Stimulated activated naive CD4-positive, alpha-beta T cell (primary cell): ENCODE data around the gene PM20D2.
A peak's percentile ranks its signal among the peaks of the same experiment; 100 is the strongest.

Experiments used
- DNase-seq, 6 experiments: peaks; one replicate each; lab custom pipeline; 2025; lab: John Stamatoyannopoulos, UW

Gene PM20D2

GRCh38 chr6:89145091-89145955 lies 532 bp upstream of the PM20D2 start:
- DNase-seq, result peak in 4 of 6 experiments; percentile 20 to 67 (median 60)

- peak in 3 of 6 experiments; percentile 2 to 58 (median 31) for DNase-seq
These were observed 1.2 kb downstream of the PM20D2 start for GRCh38 chr6:89146718-89147700.

GRCh38 chr6:89148016-89148750 lies 2.3 kb downstream of the PM20D2 start:
- DNase-seq, result no peak

GRCh38 chr6:89154131-89154530 lies 8.3 kb downstream of the PM20D2 start:
- no peak for DNase-seq

GRCh38 chr6:89160331-89161092 lies 14.7 kb downstream of the PM20D2 start:
- DNase-seq, result no peak

- DNase-seq, result no peak
These were observed 15.6 kb downstream of the PM20D2 start for GRCh38 chr6:89161326-89162046.

GRCh38 chr6:89162047-89162371 lies 16.2 kb downstream of the PM20D2 start:
- no peak for DNase-seq

- DNase-seq, result no peak
These were observed 26.3 kb downstream of the PM20D2 start for GRCh38 chr6:89172131-89172530.

GRCh38 chr6:89173634-89174033 lies 27.8 kb downstream of the PM20D2 start:
- DNase-seq, result no peak

GRCh38 chr6:89180112-89180511 lies 34.3 kb downstream of the PM20D2 start:
- no peak for DNase-seq

GRCh38 chr6:89180971-89181370 lies 35.1 kb downstream of the PM20D2 start:
- DNase-seq, result no peak

GRCh38 chr6:89183294-89183693 lies 37.4 kb downstream of the PM20D2 start:
- DNase-seq, result no peak

- DNase-seq, result no peak
These were observed 38.5 kb downstream of the PM20D2 start for GRCh38 chr6:89184344-89184743.

GRCh38 chr6:89186762-89187161 lies 40.9 kb downstream of the PM20D2 start:
- DNase-seq, result no peak

GRCh38 chr6:89187504-89187903 lies 41.6 kb downstream of the PM20D2 start:
- no peak for DNase-seq

- no peak for DNase-seq
These were observed 44.9 kb downstream of the PM20D2 start for GRCh38 chr6:89190741-89191140.

- no peak for DNase-seq
These were observed 48.7 kb downstream of the PM20D2 start for GRCh38 chr6:89194559-89194958.

GRCh38 chr6:89197141-89197540 lies 51.3 kb downstream of the PM20D2 start:
- DNase-seq, result no peak

GRCh38 chr6:89198235-89198634 lies 52.4 kb downstream of the PM20D2 start:
- DNase-seq, result no peak

GRCh38 chr6:89199579-89199978 lies 53.7 kb downstream of the PM20D2 start:
- DNase-seq, result no peak
